Transverse colon (tissue), 4 donors: ENCODE results near the gene RPS2. TPM values are rescaled to one million over a fixed set of nuclear protein-coding genes. Genes with fewer than 3 reads are reported as not detected.
"Not testable (repeated sequence)": the region's sequence is repeated elsewhere in the genome, so short reads cannot be mapped to it uniquely, and the experiment has no call there.

Experiments used
- DNase-seq: peaks from one replicate; pipeline ENCODE4 v3.0.0-alpha.2; 2019
- H3K27ac ChIP-seq, 4 donors: fragments of 200-600 bp; sonication (generic); 2 replicates each; pipeline ENCODE4 v1.5.1; 2016 to 2018; ENCODE audit warnings: inconsistent platforms in 4 of 4
- H3K27me3 ChIP-seq: fragments of 200-600 bp; sonication (generic); 2 replicates; pipeline ENCODE4 v1.5.1; 2017; ENCODE audit warnings: inconsistent platforms
- H3K36me3 ChIP-seq, 4 donors: fragments of 200-600 bp; sonication (generic); 2 replicates each; pipeline ENCODE4 v1.5.1; 2017 to 2019; ENCODE audit warnings: inconsistent platforms in 4 of 4
- H3K4me1 ChIP-seq, 4 donors: fragments of 200-600 bp; sonication (generic); 2 replicates each; pipeline ENCODE4 v1.5.1; 2017 to 2020; ENCODE audit warnings: inconsistent platforms in 4 of 4
- H3K4me3 ChIP-seq, 4 donors: fragments of 200-600 bp; sonication (generic); 1 replicate in 1 of 4; 2 replicates in 3 of 4; pipeline versions ENCODE4 v1.5.1 to v1.6.1; 2017 to 2019; ENCODE audit warnings: inconsistent platforms in 4 of 4
- H3K9me3 ChIP-seq, 2 donors: fragments of 200-600 bp; sonication (generic); 2 replicates each; pipeline ENCODE4 v1.5.1; 2017 to 2019; ENCODE audit warnings: inconsistent platforms in 2 of 2
- CTCF ChIP-seq, 5 experiments: fragments of 200-600 bp in 3 of 5; fragments of 450-650 bp in 2 of 5; sonication (generic) in 3 of 5; IDR thresholded peaks; 1 replicate in 2 of 5; 2 replicates in 3 of 5; pipeline ENCODE4 v1.5.1; 2016 to 2017; ENCODE audit warnings: antibody characterized with exemption in 5 of 5, inconsistent platforms in 3 of 5, mild to moderate bottlenecking in 2 of 5, moderate library complexity in 1 of 5
- EP300 ChIP-seq: sonication (generic); formaldehyde crosslinking; IDR thresholded peaks from one replicate; pipeline ENCODE4 v1.6.1; 2017; ENCODE audit warnings: antibody characterized with exemption, low read depth
- POLR2A ChIP-seq: fragments of 450-650 bp; IDR thresholded peaks from one replicate; pipeline ENCODE4 v1.6.1; 2016; ENCODE audit warnings: antibody characterized with exemption, mild to moderate bottlenecking, moderate library complexity
- POLR2AphosphoS5 ChIP-seq, 3 donors: sonication (generic); formaldehyde crosslinking; IDR thresholded peaks; one replicate each; pipeline ENCODE4 v1.6.1; 2016; ENCODE audit warnings: antibody characterized with exemption in 3 of 3
- WGBS, 2 donors: methylation state at CpG; one replicate each; pipeline ENCODE4 v1.1.5; 2018; ENCODE audit warnings: low coverage in 1 of 2; 5-methylcytosine and 5-hydroxymethylcytosine counted together
- in situ Hi-C, 4 donors: fragments of 200-750 bp; cut with MboI; loops; one replicate each; pipeline versions ENCODE4 v1.15.0 to v1.15.1; 2017; ENCODE audit warnings: low sequenced_read_pairs in 3 of 4, low pct_ligation_motif_present in 1 of 4, low pct_unique_long_range_greater_than_20kb in 1 of 4
- intact Hi-C: fragments of 100-400 bp; cut with DNase I; formaldehyde crosslinking; loops from one replicate; pipeline ENCODE4 v1.15.1; 2023; ENCODE audit warnings: low total_unique reads
- total RNA-seq, 4 donors: library from RNA; depleted of rRNA; stranded (reverse); fragments of >200 nt; gene quantifications; one replicate each; pipeline ENCODE4 v1.1.0, GENCODE V29; 2016

The RPS2 gene
- total RNA-seq, 4 donors from 2014 or later = 896 to 2,085 (median 1,613) TPM

- no peak for DNase-seq
- H3K36me3 ChIP-seq = peaks cover 0 to 16% (median 6%) of the 10 kb centered on the region in 4 donors
- H3K4me3 ChIP-seq = peak overlapping the region; percentile 76 to 99 (median 90)
- in situ Hi-C loops = no loop called here
- no peaks in the 10 kb centered on the region for H3K27me3 ChIP-seq
- TF ChIP-seq POLR2AphosphoS5 (IDR thresholded peaks at IDR 0.05) = peak in 1 of 3 donors; percentile 3
- no peak for TF ChIP-seq CTCF (IDR thresholded peaks at IDR 0.05)
- TF ChIP-seq POLR2A = no peak
- no peak for TF ChIP-seq EP300
- 18% methylated on average over 24 of the region's 24 CpGs; no CpG with 5 or more reads in 1 of the 2 donors for WGBS, 2 donors
- peak overlapping the region; percentile 96 to 99 (median 98) for H3K27ac ChIP-seq
- intact Hi-C loops = no loop called here
- H3K4me1 ChIP-seq = peaks cover 5 to 36% (median 29%) of the 10 kb centered on the region in 4 donors
- H3K9me3 ChIP-seq = no peaks in the 10 kb centered on the region
These were observed 873 bp upstream of the RPS2 start for GRCh38 chr16:1965396-1966001.

GRCh38 chr16:1963806-1964505 lies 670 bp downstream of the RPS2 start:
- intact Hi-C loops (no loop called here), in situ Hi-C loops (no loop called here)
- Histone ChIP-seq H3K27me3 (no peaks in the 10 kb centered on the region), H3K27ac (peak overlapping the region; percentile 96 to 99 (median 98)), H3K4me1 (peaks cover 8 to 46% (median 37%) of the 10 kb centered on the region in 4 donors), H3K36me3 (peaks cover 0 to 16% (median 6%) of the 10 kb centered on the region in 4 donors), H3K9me3 (no peaks in the 10 kb centered on the region), H3K4me3 (peak overlapping the region; percentile 84 to 99 (median 90))
- TF ChIP-seq EP300 (no peak), CTCF (IDR thresholded peaks at IDR 0.05) (peak in 1 of 5 experiments; percentile 1)
- 6 to 20% methylated on average over 1 to 39 of the region's 44 CpGs for WGBS, 2 donors
- DNase-seq = no peak

GRCh38 chr16:1962161-1963153 lies 2.2 kb downstream of the RPS2 start:
- H3K4me3 ChIP-seq, H3K9me3 ChIP-seq, DNase-seq, H3K27me3 ChIP-seq, intact Hi-C loops, in situ Hi-C loops: not testable (repeated sequence)
- Histone ChIP-seq H3K36me3 (peaks cover 0 to 16% (median 6%) of the 10 kb centered on the region in 4 donors), H3K4me1 (peaks cover 8 to 50% (median 41%) of the 10 kb centered on the region in 4 donors), H3K27ac (peak overlapping the region in 3 of 4 donors; percentile 25 to 99 (median 99))
- 81% methylated on average over 34 of the region's 37 CpGs; no CpG with 5 or more reads in 1 of the 2 donors for WGBS, 2 donors

GRCh38 chr16:1961651-1962067 lies 3.0 kb downstream of the RPS2 start:
- WGBS, 2 donors = 40% methylated on average over 6 of the region's 6 CpGs; no CpG with 5 or more reads in 1 of the 2 donors
- intact Hi-C loops (no loop called here), in situ Hi-C loops (no loop called here)
- Histone ChIP-seq H3K27ac (peak overlapping the region in 2 of 4 donors; percentile 89 to 91), H3K27me3 (no peaks in the 10 kb centered on the region), H3K36me3 (peaks cover 0 to 16% (median 6%) of the 10 kb centered on the region in 4 donors), H3K9me3 (no peaks in the 10 kb centered on the region), H3K4me3 (no peak overlapping the region), H3K4me1 (peaks cover 8 to 50% (median 41%) of the 10 kb centered on the region in 4 donors)
- TF ChIP-seq POLR2A = no peak
- TF ChIP-seq EP300 = no peak
- no peak for TF ChIP-seq CTCF (IDR thresholded peaks at IDR 0.05)
- DNase-seq = no peak
